GM12872 (cell line): Measurements from ENCODE around the gene CADPS2.

Experiments
- CTCF ChIP-seq: IDR thresholded peaks from 3 replicates; pipeline ENCODE4 v1.5.1; 2011; ENCODE audit warnings: low read depth, mild to moderate bottlenecking, low read length, moderate library complexity; ENCODE audit not compliant: insufficient read depth

Gene CADPS2

GRCh38 chr7:122632238-122632637 is 254.0 kb downstream of the CADPS2 start:
- TF ChIP-seq CTCF = no peak

GRCh38 chr7:122629412-122629953 is 256.8 kb downstream of the CADPS2 start:
- no peak for TF ChIP-seq CTCF

GRCh38 chr7:122628651-122629411 is 257.4 kb downstream of the CADPS2 start:
- TF ChIP-seq CTCF = no peak

- no peak for TF ChIP-seq CTCF
Measured at GRCh38 chr7:122626785-122627184, 259.5 kb downstream of the CADPS2 start.

- no peak for TF ChIP-seq CTCF
Measured at GRCh38 chr7:122622682-122623081, 263.6 kb downstream of the CADPS2 start.

- TF ChIP-seq CTCF = no peak
Measured at GRCh38 chr7:122619664-122620063, 266.6 kb downstream of the CADPS2 start.

- TF ChIP-seq CTCF = no peak
Measured at GRCh38 chr7:122618585-122619189, 267.6 kb downstream of the CADPS2 start.
